Measurements from ENCODE around the gene PTRH1.

The PTRH1 gene

GRCh38 chr9:127664324-127664677, 51.2 kb downstream of the PTRH1 start:
- Histone ChIP-seq H3K4me3 (ENCODE audit: low read depth in 1 of 2, low read length in 1 of 2) (no peak overlapping the region), H3K27ac (no peak overlapping the region), H3K27me3 (no peaks in the 10 kb centered on the region), H3K36me3 (no peaks in the 10 kb centered on the region), H3K9me3 (no peaks in the 10 kb centered on the region), H3K4me1 (ENCODE audit: control insufficient read depth in 1 of 2, insufficient read depth in 1 of 2, low read depth in 1 of 2, low read length in 1 of 2) (no peaks in the 10 kb centered on the region)
- TF ChIP-seq CTCF (IDR thresholded peaks at IDR 0.05), result no peak

All from neutrophil (primary cell).